B cell (primary cell): ENCODE data around the gene AMACR. TPM values are rescaled to one million over a fixed set of nuclear protein-coding genes. Genes with fewer than 3 reads are reported as not detected.
A peak's percentile ranks its signal among the peaks of the same experiment; 100 is the strongest.

Experiments used
- ATAC-seq: fragments of 200-7000 bp; cut with Tn5 transposase; one replicate; pipeline ENCODE4 v1.10.0; 2021; ENCODE audit warnings: low read depth, mild to moderate bottlenecking, moderate number of reproducible peaks, moderate library complexity
- CTCF ChIA-PET: fragments of 350-600 bp; sonication (Branson Sonifier 250); formaldehyde crosslinking; loops from one replicate; lab custom pipeline; 2021; ENCODE audit warnings: antibody characterized with exemption, inconsistent platforms; lab: Charles Lee
- POLR2A ChIA-PET: fragments of 350-600 bp; sonication (Branson Sonifier 250); formaldehyde crosslinking; loops from one replicate; lab custom pipeline; 2021; ENCODE audit warnings: antibody characterized with exemption; lab: Charles Lee
- DNase-seq: peaks from one replicate; pipeline ENCODE4 v3.0.0; 2013
- H2AFZ ChIP-seq: 2 replicates; pipeline ENCODE4 v1.6.1; 2012; ENCODE audit warnings: mild to moderate bottlenecking, low read depth, low read length; ENCODE audit not compliant: insufficient read depth, poor library complexity, severe bottlenecking
- H3K27ac ChIP-seq, 2 donors: 1 replicate in 1 of 2; 2 replicates in 1 of 2; pipeline ENCODE4 v1.5.1; 2012 to 2013; ENCODE audit warnings: low read length in 2 of 2, mild to moderate bottlenecking in 2 of 2, moderate library complexity in 1 of 2
- H3K27me3 ChIP-seq, 4 experiments: fragments of 200-600 bp in 1 of 4; sonication (generic) in 1 of 4; replicated peaks in 1 of 4; 1 replicate in 2 of 4; 2 replicates in 2 of 4; pipeline versions ENCODE4 v1.6.1 to v1.7.0; 2013 to 2016; ENCODE audit warnings: low read length in 3 of 4, mild to moderate bottlenecking in 2 of 4, mixed read lengths in 1 of 4, moderate library complexity in 1 of 4; ENCODE audit not compliant: insufficient read depth in 4 of 4, control insufficient read depth in 3 of 4; ENCODE audit errors: control extremely low read depth in 1 of 4
- H3K36me3 ChIP-seq, 2 experiments: replicated peaks in 1 of 2; 1 replicate in 1 of 2; 2 replicates in 1 of 2; pipeline versions ENCODE4 v1.6.1 to v1.7.1; 2013; ENCODE audit warnings: low read length in 1 of 2; ENCODE audit not compliant: insufficient read depth in 2 of 2, control insufficient read depth in 1 of 2; ENCODE audit errors: control extremely low read depth in 1 of 2, extremely low read depth in 1 of 2
- H3K4me1 ChIP-seq, 2 donors: fragments of 200-600 bp in 1 of 2; sonication (generic) in 1 of 2; 1 replicate in 1 of 2; 2 replicates in 1 of 2; pipeline versions ENCODE4 v1.5.1 to v1.6.1; 2013 to 2017; ENCODE audit warnings: low read length in 2 of 2; ENCODE audit not compliant: control insufficient read depth in 2 of 2, insufficient read depth in 2 of 2
- H3K4me2 ChIP-seq: replicated peaks from 2 replicates; pipeline ENCODE3; 2012; ENCODE audit warnings: mild to moderate bottlenecking, low read depth, low read length; ENCODE audit not compliant: poor library complexity, severe bottlenecking
- H3K4me3 ChIP-seq, 5 experiments: fragments of 200-600 bp in 1 of 5; sonication (generic) in 1 of 5; 1 replicate in 3 of 5; 2 replicates in 2 of 5; pipeline versions ENCODE4 v1.5.1 to v1.7.0; 2011 to 2016; ENCODE audit warnings: low read length in 4 of 5, mild to moderate bottlenecking in 4 of 5, low read depth in 2 of 5, control low read depth in 1 of 5, moderate library complexity in 1 of 5; ENCODE audit not compliant: insufficient read depth in 1 of 5; ENCODE audit errors: control extremely low read depth in 1 of 5, extremely low read depth in 1 of 5
- H3K79me2 ChIP-seq: fragments of 200-600 bp; sonication (generic); one replicate; pipeline ENCODE4 v1.6.0; 2016; ENCODE audit warnings: low read length; ENCODE audit not compliant: control insufficient read depth, insufficient read depth
- H3K9ac ChIP-seq: fragments of 200-600 bp; sonication (generic); 2 replicates; pipeline ENCODE4 v1.6.1; 2017; ENCODE audit warnings: mild to moderate bottlenecking, low read length, moderate library complexity
- H3K9me3 ChIP-seq, 3 donors: one replicate each; pipeline versions ENCODE4 v1.6.1 to v1.7.1; 2013; ENCODE audit warnings: low read length in 2 of 3; ENCODE audit not compliant: control insufficient read depth in 2 of 3, insufficient read depth in 1 of 3; ENCODE audit errors: control extremely low read depth in 1 of 3
- H4K20me1 ChIP-seq: 2 replicates; pipeline ENCODE4 v1.6.0; 2012; ENCODE audit warnings: mild to moderate bottlenecking, low read length; ENCODE audit not compliant: insufficient read depth, control insufficient read depth, poor library complexity, severe bottlenecking
- H3K27ac Mint-ChIP-seq: one replicate; pipeline ENCODE4 v1.8.0; 2021; ENCODE audit warnings: mixed read lengths
- H3K27me3 Mint-ChIP-seq: one replicate; pipeline ENCODE4 v1.8.0; 2021; ENCODE audit warnings: mixed read lengths
- H3K4me1 Mint-ChIP-seq: one replicate; pipeline ENCODE4 v1.8.0; 2021; ENCODE audit warnings: mixed read lengths
- H3K4me3 Mint-ChIP-seq: one replicate; pipeline ENCODE4 v1.8.0; 2021; ENCODE audit warnings: mixed read lengths
- H3K9me3 Mint-ChIP-seq: one replicate; pipeline ENCODE4 v1.8.0; 2022; ENCODE audit warnings: mixed read lengths; ENCODE audit not compliant: insufficient read depth
- EZH2 ChIP-seq: IDR thresholded peaks from 2 replicates; pipeline ENCODE4 v1.6.1; 2012; ENCODE audit warnings: borderline replicate concordance, low read depth, mild to moderate bottlenecking, moderate library complexity, low read length; ENCODE audit not compliant: insufficient read depth, poor library complexity, severe bottlenecking
- WGBS: methylation state at CpG from one replicate; pipeline ENCODE4 v1.1.5; 2013; ENCODE audit warnings: missing lambda C conversion rate; ENCODE audit not compliant: insufficient coverage; 5-methylcytosine and 5-hydroxymethylcytosine counted together
- intact Hi-C: fragments of 100-400 bp; cut with micrococcal nuclease; formaldehyde crosslinking; loops from one replicate; pipeline ENCODE4 v1.10.0; 2022
- polyA plus RNA-seq: library from polyadenylated mRNA; depleted of rRNA; stranded (reverse); fragments of >200 nt; gene quantifications from 2 replicates; pipeline ENCODE4 v1.2.3, GENCODE V29; 2012
- total RNA-seq, 2 donors: library from RNA; stranded (reverse); fragments of 120-200 nt in 1 of 2; gene quantifications; 1 replicate in 1 of 2; 2 replicates in 1 of 2; pipeline versions ENCODE4 v1.2.3 to v1.2.4, GENCODE V29; 2013 to 2022
- TF ChIP-seq, protein P1 (sequence below): fragments of 200-600 bp; IDR thresholded peaks from one replicate; pipeline ENCODE4 v1.8.0; 2022; ENCODE audit warnings: antibody characterized with exemption, mild to moderate bottlenecking

Gene AMACR
- total and polyA plus RNA-seq, 2 donors (not counting 1 experiment from before 2014, with no cell fraction given): 2.6 to 5.8 TPM

DNA sequence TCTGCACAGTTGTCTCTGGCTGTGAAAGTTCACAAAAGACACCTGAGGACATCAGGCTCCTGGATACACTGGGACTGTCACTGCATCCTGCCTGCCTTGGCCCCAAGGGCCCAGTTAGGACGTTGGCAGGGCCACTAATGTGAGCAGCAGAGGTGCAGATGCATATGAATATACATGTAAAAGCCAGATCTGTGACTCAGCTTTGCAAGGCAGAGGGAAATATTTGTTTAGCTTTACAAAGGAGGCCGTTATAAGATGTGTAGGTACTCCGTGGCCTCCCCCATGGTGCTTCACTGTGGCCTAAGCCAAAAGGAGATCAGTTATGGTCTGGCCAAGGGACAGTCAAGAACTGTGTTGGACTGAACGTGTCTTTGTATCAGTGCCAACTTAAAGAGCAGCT lies 39.3 kb upstream of the AMACR start:
- Mint-ChIP-seq H3K4me3 (no peak overlapping the region), H3K27me3 (no peaks in the 10 kb centered on the region), H3K9me3 (no peaks in the 10 kb centered on the region), H3K27ac (peak overlapping the region; percentile 33), H3K4me1 (peaks cover 15% of the 10 kb centered on the region)
- H3K9me3 ChIP-seq: no peaks in the 10 kb centered on the region
- no peak overlapping the region for H3K4me2 ChIP-seq
- H3K36me3 ChIP-seq: peaks cover 0 to 16% of the 10 kb centered on the region in 2 experiments
- POLR2A ChIA-PET: no interaction called here
- WGBS: 94% methylated on average over 3 of the region's 4 CpGs
- no peaks in the 10 kb centered on the region for H3K79me2 ChIP-seq
- no peak for ATAC-seq
- no peak overlapping the region for H3K4me3 ChIP-seq
- intact Hi-C loops: no loop called here
- DNase-seq: no peak
- no peak for TF ChIP-seq EZH2
- TF ChIP-seq, protein P1, sequence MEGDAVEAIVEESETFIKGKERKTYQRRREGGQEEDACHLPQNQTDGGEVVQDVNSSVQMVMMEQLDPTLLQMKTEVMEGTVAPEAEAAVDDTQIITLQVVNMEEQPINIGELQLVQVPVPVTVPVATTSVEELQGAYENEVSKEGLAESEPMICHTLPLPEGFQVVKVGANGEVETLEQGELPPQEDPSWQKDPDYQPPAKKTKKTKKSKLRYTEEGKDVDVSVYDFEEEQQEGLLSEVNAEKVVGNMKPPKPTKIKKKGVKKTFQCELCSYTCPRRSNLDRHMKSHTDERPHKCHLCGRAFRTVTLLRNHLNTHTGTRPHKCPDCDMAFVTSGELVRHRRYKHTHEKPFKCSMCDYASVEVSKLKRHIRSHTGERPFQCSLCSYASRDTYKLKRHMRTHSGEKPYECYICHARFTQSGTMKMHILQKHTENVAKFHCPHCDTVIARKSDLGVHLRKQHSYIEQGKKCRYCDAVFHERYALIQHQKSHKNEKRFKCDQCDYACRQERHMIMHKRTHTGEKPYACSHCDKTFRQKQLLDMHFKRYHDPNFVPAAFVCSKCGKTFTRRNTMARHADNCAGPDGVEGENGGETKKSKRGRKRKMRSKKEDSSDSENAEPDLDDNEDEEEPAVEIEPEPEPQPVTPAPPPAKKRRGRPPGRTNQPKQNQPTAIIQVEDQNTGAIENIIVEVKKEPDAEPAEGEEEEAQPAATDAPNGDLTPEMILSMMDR: no peak
- H3K9ac ChIP-seq: no peak overlapping the region
- peaks cover 12 to 14% of the 10 kb centered on the region in 2 donors for H3K4me1 ChIP-seq
- H2AFZ ChIP-seq: no peak overlapping the region
- no peak overlapping the region for H3K27ac ChIP-seq
- H3K27me3 ChIP-seq: no peaks in the 10 kb centered on the region
- no peaks in the 10 kb centered on the region for H4K20me1 ChIP-seq
- CTCF ChIA-PET: no interaction called here

- ChIA-PET CTCF (no interaction called here), POLR2A (no interaction called here)
- no peak overlapping the region for H3K9ac ChIP-seq
- Mint-ChIP-seq H3K4me1 (peaks cover 18% of the 10 kb centered on the region), H3K27ac (no peak overlapping the region), H3K27me3 (no peaks in the 10 kb centered on the region), H3K9me3 (no peaks in the 10 kb centered on the region), H3K4me3 (no peak overlapping the region)
- H3K27ac ChIP-seq: no peak overlapping the region
- H3K4me3 ChIP-seq: no peak overlapping the region
- no peak for ATAC-seq
- H3K27me3 ChIP-seq: no peaks in the 10 kb centered on the region
- H3K79me2 ChIP-seq: no peaks in the 10 kb centered on the region
- intact Hi-C loops: no loop called here
- peaks cover 0 to 7% of the 10 kb centered on the region in 2 experiments for H3K36me3 ChIP-seq
- TF ChIP-seq EZH2: no peak
- H2AFZ ChIP-seq: no peak overlapping the region
- no peak for DNase-seq
- H3K4me2 ChIP-seq: no peak overlapping the region
- H3K9me3 ChIP-seq: no peaks in the 10 kb centered on the region
- no peaks in the 10 kb centered on the region for H4K20me1 ChIP-seq
- peaks cover 12 to 14% of the 10 kb centered on the region in 2 donors for H3K4me1 ChIP-seq
These were observed 38.1 kb upstream of the AMACR start for GRCh38 chr5:34045996-34046395.
